Measurements from ENCODE around the gene GRAP2. TPM values are rescaled to one million over a fixed set of nuclear protein-coding genes. Genes with fewer than 3 reads are reported as not detected.

Gene GRAP2
- total RNA-seq, 1 experiment from 2014 or later: 0.42 TPM

DNA sequence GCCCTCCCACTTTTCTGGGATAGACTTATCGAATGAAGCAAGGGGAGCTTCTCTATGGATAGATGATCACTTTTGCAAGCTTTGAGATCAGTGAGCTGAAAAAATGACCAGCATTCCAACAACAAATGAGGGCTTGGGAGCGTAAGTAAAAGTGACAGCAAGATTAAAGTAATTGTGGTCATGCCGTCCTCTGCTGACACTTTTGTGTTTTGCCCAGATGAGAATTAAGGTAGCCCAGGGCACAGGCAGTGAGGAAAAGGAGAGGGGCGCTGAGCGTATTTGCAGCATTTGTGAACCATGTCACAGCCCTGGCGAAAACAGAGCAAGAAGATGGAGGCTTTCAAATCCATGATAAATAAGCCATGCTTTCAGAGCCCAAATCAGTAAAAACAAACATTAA lies 34.7 kb downstream of the GRAP2 start:
- Histone ChIP-seq H3K27me3 (ENCODE audit: insufficient read depth, low read length) (peaks cover 67% of the 10 kb centered on the region), H3K79me2 (ENCODE audit: insufficient read depth, low read length) (no peaks in the 10 kb centered on the region), H2AFZ (ENCODE audit: low read depth, low read length, poor library complexity, severe bottlenecking) (no peak overlapping the region), H3K4me1 (ENCODE audit: control insufficient read depth in 1 of 2, insufficient read depth in 2 of 2, low read length in 2 of 2) (no peaks in the 10 kb centered on the region), H4K20me1 (ENCODE audit: insufficient read depth) (no peaks in the 10 kb centered on the region), H3K9ac (ENCODE audit: low read length) (no peak overlapping the region), H3K9me2 (ENCODE audit: insufficient read depth) (no peaks in the 10 kb centered on the region), H3K4me2 (ENCODE audit: low read length) (no peak overlapping the region), H3K36me3 (ENCODE audit: control insufficient read depth in 1 of 2, insufficient read depth in 2 of 2, low read length in 2 of 2) (no peaks in the 10 kb centered on the region), H3K27ac (ENCODE audit: low read depth, low read length) (no peak overlapping the region), H3K9me3 (ENCODE audit: control insufficient read depth in 1 of 2, insufficient read depth in 1 of 2, low read depth in 1 of 2, low read length in 2 of 2) (no peaks in the 10 kb centered on the region), H3K4me3 (replicated peaks in 1 of 2; ENCODE audit: low read depth in 1 of 2, low read length in 2 of 2) (no peak overlapping the region)
- ChIA-PET RAD21 (ENCODE audit: low non-redundant PET in 1 of 2, low total read pairs in 2 of 2, uncharacterized antibody in 2 of 2, unreplicated experiment in 2 of 2) (no interaction called here), CTCF (interaction anchor here (1.7 kb wide), 1 partner anchor 18 kb away, joined by 4 read pairs; no protein-coding TSS in a partner anchor), POLR2A (no interaction called here)
- TF ChIP-seq SRF (IDR thresholded peaks at IDR 0.05; ENCODE audit: low read depth): no peak
- TF ChIP-seq MAX (IDR thresholded peaks at IDR 0.05): no peak
- TF ChIP-seq CEBPB (IDR thresholded peaks at IDR 0.05; ENCODE audit: low read depth): no peak
- no peak for TF ChIP-seq CBX3 (IDR thresholded peaks at IDR 0.05; ENCODE audit: low read depth)
- TF ChIP-seq POLR2A (IDR thresholded peaks at IDR 0.05; ENCODE audit: borderline replicate concordance, extremely low read depth, insufficient read depth, insufficient read length): no peak
- TF ChIP-seq ZBTB33 (IDR thresholded peaks at IDR 0.05; ENCODE audit: extremely low read depth, insufficient replicate concordance, low read length): no peak
- no peak for TF ChIP-seq JUND (IDR thresholded peaks at IDR 0.05)
- no peak for TF ChIP-seq TCF7L2 (IDR thresholded peaks at IDR 0.05; ENCODE audit: borderline replicate concordance, extremely low read depth, insufficient read depth, insufficient read length)
- TF ChIP-seq ZNF274 (IDR thresholded peaks at IDR 0.05; ENCODE audit: low read depth, low read length): no peak
- no peak for TF ChIP-seq RAD21 (IDR thresholded peaks at IDR 0.05; ENCODE audit: low read depth)
- TF ChIP-seq, protein P1, sequence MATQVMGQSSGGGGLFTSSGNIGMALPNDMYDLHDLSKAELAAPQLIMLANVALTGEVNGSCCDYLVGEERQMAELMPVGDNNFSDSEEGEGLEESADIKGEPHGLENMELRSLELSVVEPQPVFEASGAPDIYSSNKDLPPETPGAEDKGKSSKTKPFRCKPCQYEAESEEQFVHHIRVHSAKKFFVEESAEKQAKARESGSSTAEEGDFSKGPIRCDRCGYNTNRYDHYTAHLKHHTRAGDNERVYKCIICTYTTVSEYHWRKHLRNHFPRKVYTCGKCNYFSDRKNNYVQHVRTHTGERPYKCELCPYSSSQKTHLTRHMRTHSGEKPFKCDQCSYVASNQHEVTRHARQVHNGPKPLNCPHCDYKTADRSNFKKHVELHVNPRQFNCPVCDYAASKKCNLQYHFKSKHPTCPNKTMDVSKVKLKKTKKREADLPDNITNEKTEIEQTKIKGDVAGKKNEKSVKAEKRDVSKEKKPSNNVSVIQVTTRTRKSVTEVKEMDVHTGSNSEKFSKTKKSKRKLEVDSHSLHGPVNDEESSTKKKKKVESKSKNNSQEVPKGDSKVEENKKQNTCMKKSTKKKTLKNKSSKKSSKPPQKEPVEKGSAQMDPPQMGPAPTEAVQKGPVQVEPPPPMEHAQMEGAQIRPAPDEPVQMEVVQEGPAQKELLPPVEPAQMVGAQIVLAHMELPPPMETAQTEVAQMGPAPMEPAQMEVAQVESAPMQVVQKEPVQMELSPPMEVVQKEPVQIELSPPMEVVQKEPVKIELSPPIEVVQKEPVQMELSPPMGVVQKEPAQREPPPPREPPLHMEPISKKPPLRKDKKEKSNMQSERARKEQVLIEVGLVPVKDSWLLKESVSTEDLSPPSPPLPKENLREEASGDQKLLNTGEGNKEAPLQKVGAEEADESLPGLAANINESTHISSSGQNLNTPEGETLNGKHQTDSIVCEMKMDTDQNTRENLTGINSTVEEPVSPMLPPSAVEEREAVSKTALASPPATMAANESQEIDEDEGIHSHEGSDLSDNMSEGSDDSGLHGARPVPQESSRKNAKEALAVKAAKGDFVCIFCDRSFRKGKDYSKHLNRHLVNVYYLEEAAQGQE (IDR thresholded peaks at IDR 0.05; ENCODE audit: low read depth): no peak
- no peak for TF ChIP-seq ATF3 (IDR thresholded peaks at IDR 0.05)
- no peak for TF ChIP-seq ZFX (IDR thresholded peaks at IDR 0.05)
- no peak for TF ChIP-seq YY1 (IDR thresholded peaks at IDR 0.05; ENCODE audit: extremely low read depth, insufficient replicate concordance, low read depth, low read length)
- no peak for TF ChIP-seq EZH2phosphoT487 (IDR thresholded peaks at IDR 0.05; ENCODE audit: borderline replicate concordance)
- no peak for TF ChIP-seq SP1 (IDR thresholded peaks at IDR 0.05; ENCODE audit: low read depth)
- intact Hi-C loops (cut with micrococcal nuclease): loop anchor here (10.0 kb wide), 2 partner anchors 401 to 409 kb away; partner anchors contain the start of genes ADSL and RPS19BP1
- BruUV-seq (replicated peaks): no TSS peak
- DNase-seq (ENCODE audit: low read depth, low spot score) (no peak), ATAC-seq (no peak)
